Stimulated activated naive B cell treated with anti-CD40 and anti-IgM and Interleukin-4, amounts not matched to agents 10 μg/mL and 1 μg/mL and 100 μg/mL, for 72 hours (primary cell): ENCODE data around the gene ATAD3C.
A peak's percentile ranks its signal among the peaks of the same experiment; 100 is the strongest.
"Not testable (repeated sequence)": the region's sequence is repeated elsewhere in the genome, so short reads cannot be mapped to it uniquely, and the experiment has no call there.

ENCODE experiments used
- ATAC-seq, 2 donors: fragments of 150-1000 bp; cut with Tn5 transposase; replicated peaks; 2 replicates each; pipeline ENCODE4 v1.10.0; 2021; ENCODE audit warnings: moderate library complexity in 1 of 2
- DNase-seq: peaks from one replicate; pipeline ENCODE4 v3.0.0; 2021
- H3K27ac Mint-ChIP-seq: one replicate; pipeline ENCODE4 v1.8.0; 2022; ENCODE audit warnings: mild to moderate bottlenecking, mixed read lengths
- H3K27me3 Mint-ChIP-seq, 2 donors: one replicate each; pipeline ENCODE4 v1.8.0; 2022; ENCODE audit warnings: mixed read lengths in 2 of 2
- H3K36me3 Mint-ChIP-seq, 2 donors: one replicate each; pipeline ENCODE4 v1.8.0; 2022; ENCODE audit warnings: mixed read lengths in 2 of 2, mild to moderate bottlenecking in 1 of 2
- H3K4me1 Mint-ChIP-seq, 2 donors: one replicate each; pipeline ENCODE4 v1.8.0; 2022; ENCODE audit warnings: mixed read lengths in 2 of 2, mild to moderate bottlenecking in 1 of 2
- H3K4me3 Mint-ChIP-seq, 2 donors: one replicate each; pipeline ENCODE4 v1.8.0; 2022; ENCODE audit warnings: mild to moderate bottlenecking in 2 of 2, mixed read lengths in 2 of 2, moderate library complexity in 1 of 2
- H3K9me3 Mint-ChIP-seq, 2 donors: one replicate each; pipeline ENCODE4 v1.8.0; 2022; ENCODE audit warnings: mixed read lengths in 2 of 2, mild to moderate bottlenecking in 1 of 2

The ATAD3C gene

GRCh38 chr1:1411626-1412025 lies 37.9 kb upstream of the ATAD3C start:
- H3K9me3 Mint-ChIP-seq, result peaks cover 0 to 1% of the 10 kb centered on the region in 2 donors
- H3K27ac Mint-ChIP-seq, result peak overlapping the region; percentile 44
- peaks cover 10 to 23% of the 10 kb centered on the region in 2 donors for H3K36me3 Mint-ChIP-seq
- no peak overlapping the region for H3K4me3 Mint-ChIP-seq
- DNase-seq (no peak), ATAC-seq (no peak)
- no peaks in the 10 kb centered on the region for H3K27me3 Mint-ChIP-seq
- peaks cover 8 to 32% of the 10 kb centered on the region in 2 donors for H3K4me1 Mint-ChIP-seq

GRCh38 chr1:1412311-1412902 lies 37.1 kb upstream of the ATAD3C start:
- not testable (repeated sequence) for H3K9me3 Mint-ChIP-seq, H3K27me3 Mint-ChIP-seq, H3K4me3 Mint-ChIP-seq, DNase-seq, H3K27ac Mint-ChIP-seq, ATAC-seq
- Mint-ChIP-seq H3K36me3 (peaks cover 5 to 19% of the 10 kb centered on the region in 2 donors), H3K4me1 (peaks cover 9 to 32% of the 10 kb centered on the region in 2 donors)

GRCh38 chr1:1415751-1416150 lies 33.7 kb upstream of the ATAD3C start:
- no peak overlapping the region for H3K27ac Mint-ChIP-seq
- DNase-seq, result no peak
- no peak overlapping the region for H3K4me3 Mint-ChIP-seq
- peaks cover 2 to 3% of the 10 kb centered on the region in 2 donors for H3K27me3 Mint-ChIP-seq
- H3K9me3 Mint-ChIP-seq, result peaks cover 0 to 1% of the 10 kb centered on the region in 2 donors
- H3K36me3 Mint-ChIP-seq, result peaks cover 2 to 13% of the 10 kb centered on the region in 2 donors
- ATAC-seq, result no peak
- peaks cover 17 to 28% of the 10 kb centered on the region in 2 donors for H3K4me1 Mint-ChIP-seq

GRCh38 chr1:1417396-1417795 lies 32.1 kb upstream of the ATAD3C start:
- H3K4me1 Mint-ChIP-seq, result peaks cover 16 to 22% of the 10 kb centered on the region in 2 donors
- H3K36me3 Mint-ChIP-seq, DNase-seq, H3K9me3 Mint-ChIP-seq, H3K4me3 Mint-ChIP-seq, ATAC-seq: not testable (repeated sequence)
- H3K27ac Mint-ChIP-seq, result peak overlapping the region; percentile 63
- H3K27me3 Mint-ChIP-seq, result peaks cover 6 to 20% of the 10 kb centered on the region in 2 donors

- Mint-ChIP-seq H3K27ac (peak overlapping the region; percentile 63), H3K4me1 (peaks cover 16 to 22% of the 10 kb centered on the region in 2 donors), H3K27me3 (peaks cover 11 to 25% of the 10 kb centered on the region in 2 donors), H3K4me3 (peak overlapping the region in 1 of 2 donors; percentile 18)
- not testable (repeated sequence) for H3K9me3 Mint-ChIP-seq, H3K36me3 Mint-ChIP-seq, DNase-seq
- ATAC-seq, result peak in 1 of 2 donors; percentile 33
Measured at GRCh38 chr1:1417825-1418463, 31.5 kb upstream of the ATAD3C start.

- H3K4me1 Mint-ChIP-seq, result peaks cover 16 to 22% of the 10 kb centered on the region in 2 donors
- peaks cover 0 to 2% of the 10 kb centered on the region in 2 donors for H3K36me3 Mint-ChIP-seq
- H3K27me3 Mint-ChIP-seq, result peaks cover 14 to 30% of the 10 kb centered on the region in 2 donors
- H3K27ac Mint-ChIP-seq, result peak overlapping the region; percentile 60
- ATAC-seq, result peak; percentile 10 to 28
- H3K9me3 Mint-ChIP-seq, result no peaks in the 10 kb centered on the region
- DNase-seq, result no peak
- no peak overlapping the region for H3K4me3 Mint-ChIP-seq
Measured at GRCh38 chr1:1418464-1419362, 30.8 kb upstream of the ATAD3C start.

GRCh38 chr1:1419363-1419812 lies 30.1 kb upstream of the ATAD3C start:
- no peak for DNase-seq
- H3K4me3 Mint-ChIP-seq, result peak overlapping the region in 1 of 2 donors; percentile 23
- H3K9me3 Mint-ChIP-seq, result no peaks in the 10 kb centered on the region
- peaks cover 0 to 2% of the 10 kb centered on the region in 2 donors for H3K36me3 Mint-ChIP-seq
- ATAC-seq, result no peak
- no peak overlapping the region for H3K27ac Mint-ChIP-seq
- H3K4me1 Mint-ChIP-seq, result peaks cover 16 to 22% of the 10 kb centered on the region in 2 donors
- peaks cover 15 to 32% of the 10 kb centered on the region in 2 donors for H3K27me3 Mint-ChIP-seq

- H3K4me1 Mint-ChIP-seq, result peaks cover 16 to 22% of the 10 kb centered on the region in 2 donors
Measured at GRCh38 chr1:1419813-1420653, 29.5 kb upstream of the ATAD3C start.

GRCh38 chr1:1420654-1421141 lies 28.8 kb upstream of the ATAD3C start:
- Mint-ChIP-seq H3K4me1 (peaks cover 16 to 22% of the 10 kb centered on the region in 2 donors), H3K4me3 (peak overlapping the region; percentile 70 to 78), H3K27me3 (peaks cover 22 to 45% of the 10 kb centered on the region in 2 donors)

More at GRCh38 chr1:1419813-1420653, 29.5 kb upstream of the ATAD3C start:
- H3K27ac Mint-ChIP-seq, result no peak overlapping the region
- DNase-seq (no peak), ATAC-seq (peak; percentile 60 to 61)
- H3K27me3 Mint-ChIP-seq, result peaks cover 22 to 38% of the 10 kb centered on the region in 2 donors
- no peak overlapping the region for H3K4me3 Mint-ChIP-seq
- no peaks in the 10 kb centered on the region for H3K9me3 Mint-ChIP-seq
- H3K36me3 Mint-ChIP-seq, result peaks cover 0 to 2% of the 10 kb centered on the region in 2 donors

GRCh38 chr1:1421147-1421906 lies 28.2 kb upstream of the ATAD3C start, which contains the start of gene ANKRD65:
TSS of gene ANKRD65 (minus strand) at chr1:1421276. CDS start at chr1:1421005, 271 bp downstream.
- H3K27me3 Mint-ChIP-seq, result peaks cover 28 to 51% of the 10 kb centered on the region in 2 donors
- H3K4me3 Mint-ChIP-seq, result peak within 1 kb of the TSS; percentile 70 to 78
- H3K27ac Mint-ChIP-seq, result peak within 1 kb of the TSS; percentile 67
- DNase-seq (no peak), ATAC-seq (no peak)
- no peaks in the 10 kb centered on the region for H3K9me3 Mint-ChIP-seq
- peaks cover 17 to 25% of the 10 kb centered on the region in 2 donors for H3K4me1 Mint-ChIP-seq
- H3K36me3 Mint-ChIP-seq, result peaks cover 0 to 2% of the 10 kb centered on the region in 2 donors

More at GRCh38 chr1:1420654-1421141, 28.8 kb upstream of the ATAD3C start:
- no peak for DNase-seq
- peaks cover 0 to 2% of the 10 kb centered on the region in 2 donors for H3K36me3 Mint-ChIP-seq
- ATAC-seq, result no peak
- no peaks in the 10 kb centered on the region for H3K9me3 Mint-ChIP-seq
- H3K27ac Mint-ChIP-seq, result peak overlapping the region; percentile 67

- ATAC-seq, result no peak
- no peak for DNase-seq
- Mint-ChIP-seq H3K27ac (no peak overlapping the region), H3K36me3 (peaks cover 0 to 2% of the 10 kb centered on the region in 2 donors), H3K4me3 (no peak overlapping the region), H3K27me3 (peaks cover 30 to 55% of the 10 kb centered on the region in 2 donors), H3K9me3 (no peaks in the 10 kb centered on the region), H3K4me1 (peaks cover 19 to 28% of the 10 kb centered on the region in 2 donors)
Measured at GRCh38 chr1:1421907-1422464, 27.5 kb upstream of the ATAD3C start.

- Mint-ChIP-seq H3K27me3 (peaks cover 30 to 55% of the 10 kb centered on the region in 2 donors), H3K36me3 (peaks cover 0 to 2% of the 10 kb centered on the region in 2 donors), H3K9me3 (no peaks in the 10 kb centered on the region), H3K27ac (no peak overlapping the region), H3K4me3 (no peak overlapping the region), H3K4me1 (peaks cover 15 to 25% of the 10 kb centered on the region in 2 donors)
- ATAC-seq, result no peak
- no peak for DNase-seq
Measured at GRCh38 chr1:1422465-1423244, 26.8 kb upstream of the ATAD3C start.
